Gastrocnemius medialis (tissue), 4 donors: ENCODE data around the gene UMAD1. TPM values are rescaled to one million over a fixed set of nuclear protein-coding genes. Genes with fewer than 3 reads are reported as not detected.

Experiments
- ATAC-seq, 2 donors: fragments of 150-250 bp; one replicate each; pipeline ENCODE4 v1.9.1; 2016
- DNase-seq, 2 donors: peaks; one replicate each; pipeline ENCODE4 v3.0.0-alpha.2; 2019
- H3K27ac ChIP-seq, 4 donors: fragments of 200-600 bp; sonication (generic); 1 replicate in 1 of 4; 2 replicates in 3 of 4; pipeline ENCODE4 v1.5.1; 2016 to 2018; ENCODE audit warnings: mild to moderate bottlenecking in 2 of 4, moderate library complexity in 1 of 4
- H3K27me3 ChIP-seq, 3 donors: fragments of 200-600 bp; sonication (generic) in 2 of 3; 1 replicate in 1 of 3; 2 replicates in 2 of 3; pipeline versions ENCODE4 v1.5.1 to v1.6.0; 2016 to 2019; ENCODE audit warnings: mild to moderate bottlenecking in 1 of 3, moderate library complexity in 1 of 3
- H3K36me3 ChIP-seq, 2 donors: fragments of 200-600 bp; sonication (generic) in 1 of 2; one replicate each; pipeline ENCODE4 v1.5.1; 2017 to 2018
- H3K4me1 ChIP-seq, 2 donors: fragments of 200-600 bp; sonication (generic) in 1 of 2; one replicate each; pipeline ENCODE4 v1.5.1; 2016 to 2017; ENCODE audit warnings: mild to moderate bottlenecking in 2 of 2
- H3K4me3 ChIP-seq, 4 donors: fragments of 200-600 bp; sonication (generic) in 3 of 4; 1 replicate in 1 of 4; 2 replicates in 3 of 4; pipeline ENCODE4 v1.5.1; 2016 to 2019; ENCODE audit warnings: mild to moderate bottlenecking in 2 of 4
- H3K9me3 ChIP-seq, 3 donors: fragments of 200-600 bp; sonication (generic) in 2 of 3; 1 replicate in 1 of 3; 2 replicates in 2 of 3; pipeline ENCODE4 v1.5.1; 2016 to 2019
- CTCF ChIP-seq, 5 experiments: fragments of 450-650 bp in 3 of 5; fragments of 200-600 bp in 2 of 5; sonication (generic) in 2 of 5; IDR thresholded peaks in 4 of 5; conservative IDR thresholded peaks in 1 of 5; 1 replicate in 4 of 5; 2 replicates in 1 of 5; pipeline ENCODE4 v1.5.1; 2016 to 2019; ENCODE audit warnings: antibody characterized with exemption in 5 of 5, mild to moderate bottlenecking in 3 of 5, moderate library complexity in 3 of 5
- POLR2A ChIP-seq, 2 donors: fragments of 450-650 bp; IDR thresholded peaks; one replicate each; pipeline ENCODE4 v1.6.1; 2017; ENCODE audit warnings: antibody characterized with exemption in 2 of 2, mild to moderate bottlenecking in 2 of 2, moderate library complexity in 2 of 2
- in situ Hi-C, 4 donors: fragments of 200-750 bp; cut with MboI; loops; one replicate each; pipeline versions ENCODE4 v1.15.0 to v1.8.0; 2017; ENCODE audit warnings: low sequenced_read_pairs in 4 of 4
- intact Hi-C: fragments of 100-400 bp; cut with DNase I; formaldehyde crosslinking; loops from one replicate; pipeline ENCODE4 v1.15.1; 2023; ENCODE audit warnings: low total_unique reads
- total RNA-seq, 4 donors: library from RNA; depleted of rRNA; stranded (reverse); fragments of >200 nt; gene quantifications; one replicate each; pipeline versions ENCODE4 v1.1.0 to v1.2.3, GENCODE V29; 2016

Gene UMAD1
- total RNA-seq, 4 donors from 2014 or later: 10.2 to 16.0 (median 11.1) TPM

GRCh38 chr7:7731732-7732131 lies 91.2 kb downstream of the UMAD1 start:
- in situ Hi-C loops (no loop called here), intact Hi-C loops (no loop called here)
- no peaks in the 10 kb centered on the region for H3K36me3 ChIP-seq
- H3K4me1 ChIP-seq: peaks cover 8 to 10% of the 10 kb centered on the region in 2 donors
- H3K27me3 ChIP-seq: no peaks in the 10 kb centered on the region
- no peaks in the 10 kb centered on the region for H3K9me3 ChIP-seq
- H3K4me3 ChIP-seq: no peak overlapping the region
- ATAC-seq (no peak), DNase-seq (no peak)
- no peak overlapping the region for H3K27ac ChIP-seq
- TF ChIP-seq POLR2A (IDR thresholded peaks at IDR 0.05) (no peak), CTCF (IDR thresholded peaks at IDR 0.05 in 4 of 5, conservative IDR thresholded peaks at IDR 0.05 in 1 of 5) (no peak)

GRCh38 chr7:7732621-7733281 lies 92.2 kb downstream of the UMAD1 start:
- DNase-seq: no peak
- intact Hi-C loops (no loop called here), in situ Hi-C loops (no loop called here)
- peaks cover 8 to 10% of the 10 kb centered on the region in 2 donors for H3K4me1 ChIP-seq
- no peaks in the 10 kb centered on the region for H3K36me3 ChIP-seq
- TF ChIP-seq POLR2A (IDR thresholded peaks at IDR 0.05): no peak
- no peak for TF ChIP-seq CTCF (IDR thresholded peaks at IDR 0.05 in 4 of 5, conservative IDR thresholded peaks at IDR 0.05 in 1 of 5)
- H3K27me3 ChIP-seq: no peaks in the 10 kb centered on the region
- peak; percentile 21 to 56 for ATAC-seq
- no peak overlapping the region for H3K4me3 ChIP-seq
- peak overlapping the region in 3 of 4 donors; percentile 9 to 14 (median 11) for H3K27ac ChIP-seq
- no peaks in the 10 kb centered on the region for H3K9me3 ChIP-seq

- H3K4me1 ChIP-seq: peaks cover 8 to 29% of the 10 kb centered on the region in 2 donors
- no peaks in the 10 kb centered on the region for H3K27me3 ChIP-seq
- H3K36me3 ChIP-seq: no peaks in the 10 kb centered on the region
- intact Hi-C loops (no loop called here), in situ Hi-C loops (no loop called here)
- no peaks in the 10 kb centered on the region for H3K9me3 ChIP-seq
- no peak for ATAC-seq
- H3K4me3 ChIP-seq: no peak overlapping the region
- no peak for DNase-seq
- TF ChIP-seq CTCF (IDR thresholded peaks at IDR 0.05 in 4 of 5, conservative IDR thresholded peaks at IDR 0.05 in 1 of 5) (no peak), POLR2A (IDR thresholded peaks at IDR 0.05) (no peak)
- H3K27ac ChIP-seq: no peak overlapping the region
Observed at GRCh38 chr7:7736671-7737070, 96.1 kb downstream of the UMAD1 start.

- in situ Hi-C loops (no loop called here), intact Hi-C loops (no loop called here)
- ATAC-seq (no peak), DNase-seq (no peak)
- H3K9me3 ChIP-seq: no peaks in the 10 kb centered on the region
- TF ChIP-seq POLR2A (IDR thresholded peaks at IDR 0.05) (no peak), CTCF (IDR thresholded peaks at IDR 0.05 in 4 of 5, conservative IDR thresholded peaks at IDR 0.05 in 1 of 5) (no peak)
- H3K4me1 ChIP-seq: peaks cover 3 to 20% of the 10 kb centered on the region in 2 donors
- no peak overlapping the region for H3K4me3 ChIP-seq
- no peak overlapping the region for H3K27ac ChIP-seq
- no peaks in the 10 kb centered on the region for H3K36me3 ChIP-seq
- no peaks in the 10 kb centered on the region for H3K27me3 ChIP-seq
Observed at GRCh38 chr7:7737674-7738073, 97.1 kb downstream of the UMAD1 start.

- Histone ChIP-seq H3K36me3 (no peaks in the 10 kb centered on the region), H3K4me1 (peaks cover 0 to 19% of the 10 kb centered on the region in 2 donors), H3K27ac (no peak overlapping the region), H3K9me3 (no peaks in the 10 kb centered on the region), H3K27me3 (no peaks in the 10 kb centered on the region), H3K4me3 (no peak overlapping the region)
- no peak for TF ChIP-seq CTCF (IDR thresholded peaks at IDR 0.05 in 4 of 5, conservative IDR thresholded peaks at IDR 0.05 in 1 of 5)
- no peak for TF ChIP-seq POLR2A (IDR thresholded peaks at IDR 0.05)
- ATAC-seq (no peak), DNase-seq (no peak)
- in situ Hi-C loops: no loop called here
- intact Hi-C loops: no loop called here
Observed at GRCh38 chr7:7738177-7738576, 97.6 kb downstream of the UMAD1 start.
